ENCODE measurements around the gene MEGF8. TPM values are rescaled to one million over a fixed set of nuclear protein-coding genes. Genes with fewer than 3 reads are reported as not detected.

MEGF8 gene
- total and polyA plus RNA-seq, 9 of the 15 experiments (the other 6 are each of a cell fraction or from before 2014, with no cell fraction given), result 0.28 to 13.1 (median 3.0) TPM

- no peak for TF ChIP-seq E2F1 (CRISPR knock-in tag; IDR thresholded peaks at IDR 0.05)
- no peak for TF ChIP-seq RAD21 (CRISPR knock-in tag; conservative IDR thresholded peaks at IDR 0.05 in 1 of 2, IDR thresholded peaks at IDR 0.05 in 1 of 2)
- no peak for TF ChIP-seq HDGF (IDR thresholded peaks at IDR 0.05)
- TF ChIP-seq ZNF165 (CRISPR knock-in tag; IDR thresholded peaks at IDR 0.05; ENCODE audit: borderline replicate concordance), result no peak
- no peak for TF ChIP-seq ZNF780A (CRISPR knock-in tag; IDR thresholded peaks at IDR 0.05)
- TF ChIP-seq PYGO2 (tag; IDR thresholded peaks at IDR 0.05), result no peak
- TF ChIP-seq RFX1 (IDR thresholded peaks at IDR 0.05), result peak; percentile 86
- no peak for TF ChIP-seq ZBTB5 (IDR thresholded peaks at IDR 0.05)
- TF ChIP-seq HIVEP1 (CRISPR knock-in tag; IDR thresholded peaks at IDR 0.05), result no peak
- no peak for TF ChIP-seq SMAD3 (CRISPR knock-in tag; conservative IDR thresholded peaks at IDR 0.05)
- 0 out of 4 replicates have a peak, but pooled peaks of 1 of the 2 experiments have one; percentile 18 for TF ChIP-seq RCOR1 (IDR thresholded peaks at IDR 0.05; ENCODE audit: borderline replicate concordance in 1 of 2, low read depth in 2 of 2, low read length in 2 of 2)
Observed at GRCh38 chr19:42352301-42353259, 27.1 kb downstream of the MEGF8 start (continued).

All from K562 (cell line).